Frontal cortex (tissue), 4 donors: ENCODE results near the gene RESP18. TPM values are rescaled to one million over a fixed set of nuclear protein-coding genes. Genes with fewer than 3 reads are reported as not detected.
"Not testable (repeated sequence)": the region's sequence is repeated elsewhere in the genome, so short reads cannot be mapped to it uniquely, and the experiment has no call there.

Source experiments
- DNase-seq, 2 donors: peaks; one replicate each; pipeline ENCODE4 v3.0.0; 2012; ENCODE audit warnings: low spot score in 2 of 2
- FAIRE-seq: peaks from 2 replicates; lab custom pipeline; 2012; peaks lifted over from hg19 to GRCh38; lab: Jason Lieb, UNC
- total RNA-seq: library from RNA; depleted of rRNA; stranded (reverse); fragments of >200 nt; gene quantifications from one replicate; pipeline ENCODE4 v1.2.3, GENCODE V29; 2014
- donor health status: control.
- donor health status: control.
- donor health status: control.

Gene RESP18
- total RNA-seq, 1 donor from 2014 or later = 0.82 TPM

DNA sequence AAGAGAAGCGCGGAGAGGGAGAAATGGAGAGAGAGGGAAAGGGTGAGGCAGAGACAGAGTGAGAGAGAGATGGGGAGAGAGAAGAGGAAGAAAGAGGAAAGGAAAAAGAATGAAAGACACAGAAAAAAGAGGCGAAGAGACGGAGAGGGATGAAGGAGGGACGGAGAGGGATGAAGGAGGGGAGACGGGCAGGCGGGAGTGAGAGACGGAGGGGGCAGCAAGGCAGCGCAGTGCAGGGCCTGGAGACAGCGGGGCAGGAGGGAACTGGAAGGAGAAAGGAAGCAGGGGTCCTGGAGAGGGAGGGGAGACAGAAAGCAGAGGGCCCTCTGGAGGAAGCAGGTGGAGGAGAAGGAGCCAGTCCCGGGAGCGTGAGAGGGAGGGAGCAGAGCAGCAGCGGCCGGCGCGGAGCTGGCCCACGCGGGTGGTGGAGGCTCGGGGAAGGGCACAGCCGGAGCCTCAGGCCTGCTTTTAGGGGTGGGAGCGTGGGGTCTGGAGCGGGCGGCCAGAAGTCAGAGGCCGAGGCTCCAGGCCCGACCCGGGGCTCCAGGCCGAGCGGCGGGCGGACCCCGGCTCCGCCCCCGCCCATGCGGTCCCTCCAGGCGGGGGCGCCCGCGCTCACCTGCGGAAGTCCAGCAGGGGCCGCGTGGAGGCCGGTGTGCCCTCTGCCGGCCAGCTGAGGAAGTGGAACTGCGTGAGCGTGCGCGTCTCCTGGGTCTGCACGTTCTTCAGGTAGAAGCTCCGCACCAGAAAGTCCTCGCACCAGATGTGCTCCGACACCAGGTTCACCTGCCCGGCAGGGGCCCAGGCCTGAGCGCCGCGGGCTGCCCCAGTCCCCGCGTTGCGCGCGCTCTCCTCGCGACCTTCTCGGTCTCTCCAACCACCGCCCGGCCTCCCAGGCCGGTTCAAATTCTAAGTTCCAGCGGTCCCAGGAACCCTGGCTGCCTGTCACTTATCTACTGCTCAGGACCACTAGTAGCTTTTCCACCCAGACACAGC lies 37.9 kb downstream of the RESP18 start:
- FAIRE-seq = no peak
- peak; percentile 94 to 96 for DNase-seq

DNA sequence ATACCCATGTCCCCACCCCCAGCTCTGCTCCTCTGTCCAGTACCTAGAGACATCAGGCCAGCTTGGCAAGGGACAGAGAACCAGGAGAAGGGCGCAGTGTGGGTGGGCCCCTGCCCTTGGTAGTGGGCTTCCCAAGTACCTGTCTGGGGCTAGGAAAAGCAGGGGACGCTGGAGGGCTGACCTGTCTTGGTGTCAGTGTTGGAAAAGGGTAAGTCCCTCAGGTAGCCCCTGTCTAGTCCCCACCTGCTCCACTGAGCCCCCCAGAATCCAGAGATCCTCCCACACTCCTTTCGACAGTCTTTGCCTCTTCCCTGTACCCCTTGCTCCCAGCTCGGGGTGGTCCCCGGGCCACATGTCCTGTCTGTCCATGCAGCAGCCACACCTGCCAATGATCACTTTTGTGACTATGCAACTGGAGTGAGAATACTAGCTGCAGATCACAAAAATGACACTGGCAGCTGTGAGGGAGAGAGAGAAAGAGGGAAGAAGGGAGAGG lies 38.8 kb downstream of the RESP18 start:
- FAIRE-seq = no peak
- DNase-seq = no peak

- FAIRE-seq (no peak), DNase-seq (no peak)
Observed at GRCh38 chr2:219292616-219293015, 39.9 kb downstream of the RESP18 start.

- DNase-seq (peak in 1 of 2 donors; percentile 6), FAIRE-seq (no peak)
Observed at GRCh38 chr2:219291910-219292490, 40.5 kb downstream of the RESP18 start.

DNA sequence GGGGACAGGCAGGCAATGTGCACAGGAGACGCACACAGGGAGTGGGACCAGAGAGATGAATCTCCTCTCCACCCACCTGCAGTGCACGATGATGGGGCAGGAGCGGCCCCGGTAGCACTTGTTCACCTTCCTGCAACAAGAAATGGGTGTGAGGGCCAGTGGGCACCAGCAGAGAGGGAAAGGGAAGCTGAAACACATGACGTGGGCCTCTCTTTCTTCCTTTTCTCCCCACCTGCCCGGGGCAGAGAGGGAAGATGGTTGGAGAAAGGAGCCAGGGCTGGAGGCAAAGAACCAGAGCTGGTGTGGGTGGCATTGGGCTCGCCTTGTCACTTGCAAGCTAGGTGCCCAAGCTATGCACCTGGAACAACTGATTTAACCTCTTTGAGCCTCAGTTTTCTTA lies 41.1 kb downstream of the RESP18 start:
- FAIRE-seq = no peak
- DNase-seq = no peak

- FAIRE-seq = no peak
Observed at GRCh38 chr2:219290381-219291171, 42.0 kb downstream of the RESP18 start.

DNA sequence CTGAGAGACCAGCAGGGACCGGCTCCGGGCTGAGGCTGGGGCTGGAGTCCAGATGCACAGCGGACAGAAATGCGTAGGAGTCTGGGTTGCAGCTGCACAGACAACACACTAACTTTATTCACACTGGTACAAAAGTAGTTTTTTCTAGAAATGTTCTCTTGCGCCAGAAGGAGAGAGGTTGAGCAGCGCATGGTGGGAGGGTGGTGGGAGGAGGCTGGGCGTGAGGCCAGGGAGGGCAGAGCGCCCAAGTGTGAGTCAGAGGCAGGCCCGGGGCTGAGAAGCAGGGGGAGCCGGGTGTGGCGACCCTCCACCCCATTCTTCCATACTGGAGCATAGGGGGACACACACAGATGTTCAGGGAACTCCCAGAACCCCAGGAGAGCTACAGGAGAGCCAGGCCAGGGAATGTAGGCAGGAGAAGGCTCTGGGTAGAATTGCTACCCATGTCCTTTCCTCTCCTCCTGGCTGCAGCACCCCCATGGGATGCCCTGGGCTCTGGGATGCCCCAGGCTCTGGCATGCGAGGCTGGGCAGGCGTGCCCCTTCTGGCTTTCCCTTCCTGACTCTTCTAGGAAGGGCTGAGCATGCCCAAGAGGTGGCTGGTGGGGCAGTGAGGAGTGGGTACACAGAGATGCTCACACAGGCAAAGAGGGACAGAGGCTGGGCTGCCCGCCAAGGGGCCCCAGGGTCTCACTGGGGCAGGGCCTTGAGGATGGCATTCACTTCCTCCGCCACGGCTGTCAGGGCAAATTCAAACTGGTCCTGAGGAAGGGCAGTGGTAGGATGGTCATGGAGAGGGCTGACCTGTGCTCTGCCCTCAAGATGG lies 42.8 kb downstream of the RESP18 start:
- peak; percentile 71 to 79 for DNase-seq

More at GRCh38 chr2:219290381-219291171, 42.0 kb downstream of the RESP18 start:
- peak in 1 of 2 donors; percentile 3 for DNase-seq

GRCh38 chr2:219289195-219289536 lies 43.4 kb downstream of the RESP18 start:
- no peak for FAIRE-seq

More for the DNA sequence above, 42.8 kb downstream of the RESP18 start:
- peak; percentile 83 for FAIRE-seq

GRCh38 chr2:219287580-219288265 lies 44.8 kb downstream of the RESP18 start:
- FAIRE-seq (no peak), DNase-seq (peak in 1 of 2 donors; percentile 1)

More at GRCh38 chr2:219289195-219289536, 43.4 kb downstream of the RESP18 start:
- no peak for DNase-seq

DNA sequence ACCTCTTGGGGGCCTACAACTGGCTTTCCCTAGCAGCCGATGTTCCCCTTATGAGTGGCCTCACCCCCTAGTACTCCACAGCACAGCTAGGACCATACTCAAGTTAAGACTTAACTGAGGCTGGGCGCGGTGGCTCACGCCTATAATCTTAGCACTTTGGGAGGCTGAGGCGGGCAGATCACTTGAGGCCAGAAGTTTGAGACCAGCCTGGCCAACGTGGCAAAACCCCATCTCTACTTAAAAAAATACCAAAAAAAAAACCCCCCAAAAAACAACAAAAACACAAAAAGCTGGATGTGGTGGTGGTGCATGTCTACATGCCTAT lies 45.5 kb downstream of the RESP18 start:
- DNase-seq, FAIRE-seq: not testable (repeated sequence)

DNA sequence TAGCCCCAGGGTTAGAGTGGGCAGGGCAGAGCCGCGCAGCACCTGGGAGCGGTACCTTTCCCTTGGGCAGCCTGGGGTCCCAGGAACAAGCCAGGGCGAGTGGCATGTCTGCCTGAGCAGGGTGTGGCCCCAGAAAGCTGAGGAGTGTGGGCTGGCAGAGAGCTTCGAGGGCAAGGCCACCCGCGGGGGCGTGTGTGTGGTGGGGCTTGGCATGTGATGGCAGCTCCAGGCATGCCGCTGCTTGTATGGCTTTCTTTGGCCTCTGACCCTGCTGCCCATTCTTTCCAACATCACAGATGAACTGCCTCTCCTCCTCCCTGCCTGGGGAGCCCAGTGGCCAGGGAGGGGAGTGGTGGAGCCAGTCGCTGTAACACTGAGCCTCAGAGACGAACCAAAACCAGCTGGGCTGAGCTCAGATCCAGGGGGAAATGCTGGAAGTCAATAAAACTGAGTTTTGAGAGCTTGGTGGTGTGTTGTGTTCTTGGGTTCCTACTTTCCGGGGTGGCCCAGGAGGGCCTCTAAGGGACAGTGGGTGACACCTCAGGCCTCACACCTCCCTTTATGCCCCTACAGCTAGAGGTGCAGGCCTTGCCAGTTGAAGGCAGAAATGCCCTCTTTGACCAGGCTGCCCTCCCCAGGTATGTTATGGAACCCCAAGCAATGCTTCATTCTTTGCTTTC lies 46.0 kb downstream of the RESP18 start:
- DNase-seq = peak in 1 of 2 donors; percentile 28

GRCh38 chr2:219285894-219286425 lies 46.6 kb downstream of the RESP18 start:
- FAIRE-seq (no peak), DNase-seq (peak in 1 of 2 donors; percentile 46)

More for the DNA sequence above, 46.0 kb downstream of the RESP18 start:
- no peak for FAIRE-seq

DNA sequence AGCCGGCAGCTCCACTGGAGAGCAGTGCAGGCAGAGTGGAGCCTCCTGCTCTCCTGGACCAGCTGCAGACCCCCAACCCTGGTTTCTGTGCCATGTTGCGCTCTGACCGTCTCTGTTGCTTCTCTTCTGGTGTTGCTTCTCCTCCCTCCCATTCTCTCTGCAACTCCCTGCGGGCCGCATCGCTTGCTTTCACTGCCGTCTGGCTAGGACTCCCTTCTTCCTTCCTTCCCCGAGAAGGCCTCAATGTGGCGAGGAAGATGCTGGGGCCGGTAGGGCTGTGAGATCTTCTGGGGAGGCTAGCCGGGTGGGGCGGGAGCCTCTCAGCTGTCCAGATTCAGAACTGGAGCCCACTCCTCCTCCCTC lies 47.2 kb downstream of the RESP18 start:
- DNase-seq (peak in 1 of 2 donors; percentile 6), FAIRE-seq (no peak)

- FAIRE-seq (no peak), DNase-seq (peak in 1 of 2 donors; percentile 1)
Observed at GRCh38 chr2:219284501-219285372, 47.8 kb downstream of the RESP18 start.

DNA sequence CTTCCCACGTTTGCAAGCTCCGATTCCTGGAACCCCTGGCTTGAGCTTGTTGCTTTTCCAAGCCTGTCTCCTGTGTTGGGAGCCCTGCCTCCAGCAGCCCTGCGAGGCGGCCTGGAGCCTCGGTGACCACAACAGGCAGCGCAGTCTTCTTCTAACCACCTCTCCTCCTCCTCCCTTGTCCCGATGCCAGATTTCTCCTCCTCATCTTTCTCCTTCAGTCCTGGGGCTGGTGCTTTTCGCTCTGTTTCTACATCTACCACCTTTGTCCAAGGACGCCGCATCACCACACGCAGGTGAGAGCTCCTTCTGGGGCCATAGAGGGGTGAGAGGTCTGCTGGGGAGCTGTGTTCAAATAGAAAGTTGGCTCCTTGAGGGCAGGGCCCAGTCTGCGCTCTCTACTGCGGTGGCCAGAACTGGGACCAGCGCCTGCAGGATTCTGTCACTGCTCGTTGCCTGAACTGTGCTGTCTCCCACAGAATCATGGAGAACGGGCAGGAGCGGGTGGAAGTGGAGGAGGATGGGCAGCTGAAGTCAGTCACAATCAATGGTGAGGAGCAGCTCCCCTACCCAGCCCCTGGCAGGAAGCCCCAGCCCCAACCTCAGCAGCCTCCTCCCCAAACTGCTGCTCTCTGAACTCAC lies 49.5 kb downstream of the RESP18 start:
- DNase-seq (peak in 1 of 2 donors; percentile 17), FAIRE-seq (no peak)

DNA sequence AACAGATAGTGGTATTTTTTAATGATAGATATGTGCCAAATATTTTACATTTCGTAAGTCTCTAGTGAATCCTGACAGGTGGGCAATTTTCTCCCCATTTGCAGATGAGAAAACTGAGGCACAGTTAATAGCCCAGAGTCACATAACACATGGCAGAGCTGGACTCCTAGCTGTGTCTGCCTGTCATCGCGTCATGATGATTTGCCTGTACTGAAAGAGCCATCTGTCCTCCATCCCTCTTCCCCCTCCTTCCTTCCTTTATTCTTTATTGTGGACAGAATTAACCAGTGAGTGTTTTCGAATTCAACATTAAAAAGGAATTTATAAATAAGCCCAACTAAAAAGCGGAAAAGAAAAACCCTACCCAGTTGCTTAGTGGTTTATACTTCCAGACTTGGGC lies 50.2 kb downstream of the RESP18 start:
- FAIRE-seq = peak; percentile 59
- DNase-seq = no peak
